HL-60/S4 (cell line): ENCODE measurements around the gene COL6A2.

Experiments used
- in situ Hi-C: fragments of 300-500 bp; cut with MboI; formaldehyde crosslinking; loops from 2 replicates; pipeline ENCODE4 v1.14.3; 2022; ENCODE audit warnings: low sequenced_read_pairs

The COL6A2 gene

GRCh38 chr21:46122758-46123683 is 25.1 kb downstream of the COL6A2 start:
- in situ Hi-C loops = no loop called here

GRCh38 chr21:46124083-46124925 is 26.4 kb downstream of the COL6A2 start:
- in situ Hi-C loops = no loop called here

- in situ Hi-C loops = no loop called here
Measured at GRCh38 chr21:46124926-46125845, 27.3 kb downstream of the COL6A2 start.

- in situ Hi-C loops = no loop called here
Measured at GRCh38 chr21:46125846-46126301, 28.0 kb downstream of the COL6A2 start.

GRCh38 chr21:46126309-46127238 is 28.7 kb downstream of the COL6A2 start:
- in situ Hi-C loops = no loop called here

GRCh38 chr21:46127239-46128105 is 29.6 kb downstream of the COL6A2 start:
- in situ Hi-C loops = no loop called here

GRCh38 chr21:46128106-46128932 is 30.4 kb downstream of the COL6A2 start:
- in situ Hi-C loops = no loop called here

GRCh38 chr21:46128933-46129571 is 31.1 kb downstream of the COL6A2 start:
- in situ Hi-C loops = no loop called here

GRCh38 chr21:46129846-46130651 is 32.1 kb downstream of the COL6A2 start:
- in situ Hi-C loops = no loop called here

GRCh38 chr21:46130831-46131587 is 33.1 kb downstream of the COL6A2 start:
- in situ Hi-C loops = no loop called here

- in situ Hi-C loops = no loop called here
Measured at GRCh38 chr21:46131588-46131837, 33.6 kb downstream of the COL6A2 start.

- in situ Hi-C loops = no loop called here
Measured at GRCh38 chr21:46131838-46132651, 34.1 kb downstream of the COL6A2 start.

GRCh38 chr21:46135782-46136395 is 38.0 kb downstream of the COL6A2 start:
- in situ Hi-C loops = no loop called here

GRCh38 chr21:46136739-46137349 is 38.9 kb downstream of the COL6A2 start:
- in situ Hi-C loops = no loop called here
